GM12892 (cell line): Measurements from ENCODE around the gene GPX4.

Source experiments
- POLR2A ChIP-seq: IDR thresholded peaks from 2 replicates; pipeline ENCODE4 v1.6.1; 2011; ENCODE audit warnings: low read depth, low read length, control low read depth
- POLR2AphosphoS5 ChIP-seq: IDR thresholded peaks from 2 replicates; pipeline ENCODE4 v1.6.1; 2011; ENCODE audit warnings: low read depth, low read length, control low read depth

DNA sequence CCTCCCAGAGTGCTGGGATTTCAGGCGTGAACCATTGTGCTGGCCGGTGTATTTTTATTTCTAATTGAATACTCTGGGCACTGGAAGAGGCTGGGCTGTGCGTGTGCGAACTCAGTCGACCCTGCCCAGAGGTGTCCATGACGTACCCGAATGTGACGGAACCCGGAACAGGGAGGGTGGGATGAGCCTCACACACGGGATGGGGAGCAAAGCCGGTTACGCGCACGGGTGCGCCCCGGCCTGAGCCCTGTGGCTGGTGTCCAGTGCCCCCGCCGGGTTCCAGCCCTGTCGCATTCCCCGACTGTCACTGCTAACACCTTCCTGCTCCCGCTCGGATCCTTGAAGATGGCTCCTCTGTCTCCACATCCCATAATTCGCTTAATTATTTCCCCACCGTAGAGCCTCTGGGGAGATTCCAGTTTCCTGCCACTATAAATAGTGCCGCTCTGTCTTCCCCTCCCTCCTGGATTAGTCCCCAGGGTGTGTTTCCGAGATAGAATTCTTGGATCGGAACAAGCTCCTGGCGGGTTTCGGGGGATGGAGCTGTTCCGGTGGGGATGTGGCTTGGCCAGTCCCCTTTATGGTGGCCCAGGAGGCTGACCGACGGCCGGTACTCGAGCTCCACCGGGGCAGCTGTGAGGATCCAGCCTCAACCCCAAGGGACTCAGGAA is 48.3 kb downstream of the GPX4 start:
- TF ChIP-seq POLR2A (no peak), POLR2AphosphoS5 (no peak)
